CD4-positive, alpha-beta T cell (primary cell): ENCODE measurements around the gene TNIK. TPM values are rescaled to one million over a fixed set of nuclear protein-coding genes. Genes with fewer than 3 reads are reported as not detected.

Experiments
- ATAC-seq: fragments of 200-7000 bp; cut with Tn5 transposase; one replicate; pipeline ENCODE4 v1.10.0; 2022; ENCODE audit warnings: mild to moderate bottlenecking; ENCODE audit not compliant: poor library complexity
- CTCF ChIA-PET: fragments of 350-600 bp; sonication (Branson Sonifier 250); formaldehyde crosslinking; loops from one replicate; lab custom pipeline; 2021; ENCODE audit warnings: antibody characterized with exemption, inconsistent platforms; lab: Charles Lee
- POLR2A ChIA-PET: fragments of 350-600 bp; sonication (Branson Sonifier 250); formaldehyde crosslinking; loops from one replicate; lab custom pipeline; 2021; ENCODE audit warnings: antibody characterized with exemption, inconsistent platforms; lab: Charles Lee
- DNase-seq, 14 experiments: peaks; one replicate each; pipeline ENCODE4 v3.0.0-alpha.2; 2013 to 2020; ENCODE audit warnings: mixed read lengths in 2 of 14
- H3K27ac ChIP-seq, 2 donors: one replicate each; pipeline versions ENCODE4 v1.5.1 to v1.7.0; 2013; ENCODE audit warnings: low read length in 2 of 2, low read depth in 1 of 2, mild to moderate bottlenecking in 1 of 2
- H3K27me3 ChIP-seq, 2 experiments: 1 replicate in 1 of 2; 2 replicates in 1 of 2; pipeline versions ENCODE4 v1.6.1 to v1.7.0; 2013; ENCODE audit warnings: low read length in 2 of 2, control low read depth in 1 of 2, mild to moderate bottlenecking in 1 of 2, moderate library complexity in 1 of 2; ENCODE audit not compliant: insufficient read depth in 2 of 2, control insufficient read depth in 1 of 2
- H3K36me3 ChIP-seq: one replicate; pipeline ENCODE4 v1.6.1; 2013; ENCODE audit warnings: low read length, control low read depth; ENCODE audit not compliant: insufficient read depth
- H3K4me1 ChIP-seq: one replicate; pipeline ENCODE4 v1.6.1; 2013; ENCODE audit warnings: low read length, control low read depth; ENCODE audit not compliant: insufficient read depth
- H3K4me3 ChIP-seq: one replicate; pipeline ENCODE4 v1.5.1; 2013; ENCODE audit warnings: mild to moderate bottlenecking, low read length, moderate library complexity
- H3K9me3 ChIP-seq, 2 experiments: 1 replicate in 1 of 2; 2 replicates in 1 of 2; pipeline versions ENCODE4 v1.6.1 to v1.7.0; 2013; ENCODE audit warnings: low read length in 2 of 2, mild to moderate bottlenecking in 2 of 2, control low read depth in 1 of 2, moderate library complexity in 1 of 2; ENCODE audit not compliant: control insufficient read depth in 1 of 2, insufficient read depth in 1 of 2
- H3K27ac Mint-ChIP-seq: one replicate; pipeline ENCODE4 v1.8.0; 2020; ENCODE audit warnings: mixed read lengths
- H3K27me3 Mint-ChIP-seq: one replicate; pipeline ENCODE4 v1.8.0; 2021; ENCODE audit warnings: mixed read lengths
- H3K36me3 Mint-ChIP-seq: one replicate; pipeline ENCODE4 v1.8.0; 2021; ENCODE audit warnings: low read depth, mixed read lengths
- H3K4me1 Mint-ChIP-seq: one replicate; pipeline ENCODE4 v1.8.0; 2021; ENCODE audit warnings: low read depth, mixed read lengths
- H3K4me3 Mint-ChIP-seq: one replicate; pipeline ENCODE4 v1.8.0; 2020; ENCODE audit warnings: mild to moderate bottlenecking, mixed read lengths
- H3K9me3 Mint-ChIP-seq: one replicate; pipeline ENCODE4 v1.8.0; 2020; ENCODE audit warnings: mixed read lengths
- CTCF ChIP-seq: fragments of 200-600 bp; IDR thresholded peaks from one replicate; pipeline ENCODE4 v1.8.0; 2022; ENCODE audit warnings: antibody characterized with exemption, mild to moderate bottlenecking
- intact Hi-C, 2 experiments: fragments of 100-400 bp; cut with DNase I in 1 of 2; cut with micrococcal nuclease in 1 of 2; formaldehyde crosslinking; loops; one replicate each; pipeline versions ENCODE4 v1.15.1 to v1.9.0; 2023 to 2025; cut with DNase I, micrococcal nuclease
- total RNA-seq, 174 experiments: library from RNA in 2 of 174; stranded (reverse) in 2 of 174; gene quantifications; one replicate each; pipeline ENCODE4 v1.2.3 and lab custom pipeline; 2021 to 2026

TNIK gene
- total RNA-seq, 2 experiments from 2014 or later = 71.0 to 78.3 TPM

DNA sequence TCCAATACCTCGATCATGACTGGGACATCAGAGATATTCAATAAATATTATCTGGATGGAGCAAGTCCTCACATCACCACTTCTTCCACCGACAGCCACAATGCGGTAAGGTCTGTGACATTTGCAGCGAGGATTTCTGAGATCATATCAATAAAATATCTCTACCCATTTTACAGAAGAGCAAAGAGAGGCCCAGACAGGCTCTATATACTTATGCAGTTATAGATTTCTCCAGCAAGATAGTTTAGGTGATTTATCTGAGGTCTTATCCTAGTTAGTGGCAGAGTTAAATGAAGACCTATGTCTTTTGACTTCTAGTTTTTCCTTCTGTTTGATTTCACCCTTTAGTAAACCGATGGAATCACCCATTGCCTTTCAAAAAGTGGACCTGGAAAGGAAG, 81.6 kb downstream of the TNIK start:
- no peak for TF ChIP-seq CTCF
- H3K36me3 ChIP-seq = no peaks in the 10 kb centered on the region
- H3K4me3 ChIP-seq = no peak overlapping the region
- Mint-ChIP-seq H3K27ac (no peak overlapping the region), H3K9me3 (no peaks in the 10 kb centered on the region), H3K27me3 (no peaks in the 10 kb centered on the region), H3K4me1 (peaks cover 40% of the 10 kb centered on the region), H3K36me3 (no peaks in the 10 kb centered on the region), H3K4me3 (no peak overlapping the region)
- intact Hi-C loops = no loop called here
- ChIA-PET POLR2A (no interaction called here), CTCF (interaction anchor here (1.8 kb wide), 1 partner anchor 9 kb away, joined by 8 read pairs; no protein-coding TSS in a partner anchor)
- H3K4me1 ChIP-seq = peaks cover 12% of the 10 kb centered on the region
- DNase-seq = no peak
- no peaks in the 10 kb centered on the region for H3K9me3 ChIP-seq
- no peak overlapping the region for H3K27ac ChIP-seq
- no peaks in the 10 kb centered on the region for H3K27me3 ChIP-seq
- no peak for ATAC-seq

- DNase-seq (no peak), ATAC-seq (no peak)
- Histone ChIP-seq H3K27ac (no peak overlapping the region), H3K9me3 (no peaks in the 10 kb centered on the region), H3K27me3 (no peaks in the 10 kb centered on the region), H3K4me1 (peaks cover 12% of the 10 kb centered on the region), H3K36me3 (no peaks in the 10 kb centered on the region), H3K4me3 (no peak overlapping the region)
- H3K27me3 Mint-ChIP-seq = no peaks in the 10 kb centered on the region
- no peaks in the 10 kb centered on the region for H3K36me3 Mint-ChIP-seq
- POLR2A ChIA-PET = no interaction called here
- CTCF ChIA-PET = no interaction called here
- H3K27ac Mint-ChIP-seq = no peak overlapping the region
- peaks cover 32% of the 10 kb centered on the region for H3K4me1 Mint-ChIP-seq
- intact Hi-C loops = no loop called here
- no peak overlapping the region for H3K4me3 Mint-ChIP-seq
- TF ChIP-seq CTCF = no peak
- H3K9me3 Mint-ChIP-seq = no peaks in the 10 kb centered on the region
These were observed 82.3 kb downstream of the TNIK start for GRCh38 chr3:171377859-171378258.

DNA sequence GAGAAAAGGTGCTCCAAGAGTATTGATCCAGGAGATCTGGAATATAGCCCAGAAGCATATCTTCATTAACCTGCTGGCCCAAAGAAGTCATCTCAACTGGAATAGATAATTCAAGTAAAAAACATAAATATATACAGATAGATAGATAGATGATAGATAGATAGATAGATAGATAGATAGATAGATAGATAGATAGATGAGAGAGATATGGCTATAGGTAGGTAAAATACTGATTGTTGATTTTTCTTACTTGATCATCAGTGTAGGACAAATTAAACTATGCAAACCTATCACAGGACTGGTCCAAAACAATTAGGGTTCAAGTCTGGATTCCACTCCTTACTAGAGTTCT, 83.6 kb downstream of the TNIK start:
- DNase-seq (no peak), ATAC-seq (no peak)
- H3K36me3 ChIP-seq = no peaks in the 10 kb centered on the region
- H3K4me1 ChIP-seq = peaks cover 15% of the 10 kb centered on the region
- no peaks in the 10 kb centered on the region for H3K9me3 ChIP-seq
- Mint-ChIP-seq H3K36me3 (no peaks in the 10 kb centered on the region), H3K27ac (peak overlapping the region; percentile 8), H3K9me3 (no peaks in the 10 kb centered on the region), H3K4me1 (peaks cover 22% of the 10 kb centered on the region), H3K4me3 (no peak overlapping the region), H3K27me3 (no peaks in the 10 kb centered on the region)
- H3K27ac ChIP-seq = no peak overlapping the region
- intact Hi-C loops = no loop called here
- no peak overlapping the region for H3K4me3 ChIP-seq
- POLR2A ChIA-PET = no interaction called here
- no peaks in the 10 kb centered on the region for H3K27me3 ChIP-seq
- no peak for TF ChIP-seq CTCF
- CTCF ChIA-PET = no interaction called here
